Astrocyte (in vitro differentiated cells and primary cell): Measurements from ENCODE around the gene SNTB2. TPM values are rescaled to one million over a fixed set of nuclear protein-coding genes. Genes with fewer than 3 reads are reported as not detected.

Experiments
- DNase-seq: peaks from one replicate; pipeline ENCODE4 v3.0.0-alpha.2; 2010; ENCODE audit warnings: low read depth
- FAIRE-seq: peaks from 2 replicates; lab custom pipeline; 2011; peaks lifted over from hg19 to GRCh38; lab: Jason Lieb, UNC
- H2AFZ ChIP-seq: 2 replicates; pipeline ENCODE4 v1.6.0; 2012; ENCODE audit warnings: low read depth, low read length, inconsistent platforms
- H3K27ac ChIP-seq: 2 replicates; pipeline ENCODE4 v1.5.1; 2011; ENCODE audit warnings: low read depth, low read length, inconsistent platforms
- H3K27me3 ChIP-seq: 2 replicates; pipeline ENCODE4 v1.6.0; 2011; ENCODE audit warnings: low read length, inconsistent platforms; ENCODE audit not compliant: insufficient read depth
- H3K36me3 ChIP-seq: 2 replicates; pipeline ENCODE4 v1.5.1; 2011; ENCODE audit warnings: low read length, inconsistent platforms; ENCODE audit not compliant: insufficient read depth
- H3K4me1 ChIP-seq: 2 replicates; pipeline ENCODE4 v1.5.1; 2011; ENCODE audit warnings: low read length, inconsistent platforms; ENCODE audit not compliant: insufficient read depth
- H3K4me2 ChIP-seq: 2 replicates; pipeline ENCODE4 v1.6.0; 2012; ENCODE audit warnings: low read length, inconsistent platforms
- H3K4me3 ChIP-seq: 2 replicates; pipeline ENCODE4 v1.5.1; 2011; ENCODE audit warnings: low read depth, mild to moderate bottlenecking, low read length, inconsistent platforms; ENCODE audit not compliant: insufficient read depth
- H3K79me2 ChIP-seq: 2 replicates; pipeline ENCODE4 v1.6.0; 2012; ENCODE audit warnings: mild to moderate bottlenecking, low read length, inconsistent platforms; ENCODE audit not compliant: insufficient read depth
- H3K9ac ChIP-seq: 2 replicates; pipeline ENCODE4 v1.6.0; 2012; ENCODE audit warnings: mild to moderate bottlenecking, low read length, inconsistent platforms
- H3K9me3 ChIP-seq: 2 replicates; pipeline ENCODE4 v1.5.1; 2012; ENCODE audit warnings: low read depth, mild to moderate bottlenecking, low read length, inconsistent platforms; ENCODE audit not compliant: insufficient read depth
- H4K20me1 ChIP-seq: 2 replicates; pipeline ENCODE4 v1.6.0; 2012; ENCODE audit warnings: low read length, inconsistent platforms; ENCODE audit not compliant: insufficient read depth
- H3K27ac Mint-ChIP-seq: one replicate; pipeline ENCODE4 v1.8.0; 2021; ENCODE audit warnings: mild to moderate bottlenecking, mixed read lengths; ENCODE audit not compliant: unreplicated experiment
- H3K27me3 Mint-ChIP-seq: one replicate; pipeline ENCODE4 v1.8.0; 2021; ENCODE audit warnings: low read depth, mixed read lengths; ENCODE audit not compliant: unreplicated experiment
- H3K36me3 Mint-ChIP-seq: one replicate; pipeline ENCODE4 v1.8.0; 2021; ENCODE audit warnings: low read depth, mixed read lengths; ENCODE audit not compliant: unreplicated experiment
- H3K4me1 Mint-ChIP-seq: one replicate; pipeline ENCODE4 v1.8.0; 2021; ENCODE audit warnings: low read depth, mixed read lengths; ENCODE audit not compliant: unreplicated experiment
- H3K4me3 Mint-ChIP-seq: one replicate; pipeline ENCODE4 v1.8.0; 2021; ENCODE audit warnings: mild to moderate bottlenecking, moderate library complexity, mixed read lengths; ENCODE audit not compliant: unreplicated experiment
- H3K9me3 Mint-ChIP-seq: one replicate; pipeline ENCODE4 v1.8.0; 2021; ENCODE audit warnings: mild to moderate bottlenecking, mixed read lengths; ENCODE audit not compliant: unreplicated experiment
- CTCF ChIP-seq: IDR thresholded peaks from 2 replicates; pipeline ENCODE4 v1.5.1; 2011; ENCODE audit warnings: low read depth, mild to moderate bottlenecking, inconsistent platforms, low read length, moderate library complexity; ENCODE audit not compliant: insufficient read depth
- EZH2 ChIP-seq: IDR thresholded peaks from 2 replicates; pipeline ENCODE4 v1.6.1; 2012; ENCODE audit warnings: mild to moderate bottlenecking, low read length, inconsistent platforms; ENCODE audit not compliant: insufficient read depth
- total RNA-seq: library from RNA; stranded (reverse); gene quantifications from 2 replicates; pipeline ENCODE4 v1.2.1, GENCODE V29; 2021

The SNTB2 gene
- total RNA-seq, 1 donor from 2014 or later = 30.4 TPM

GRCh38 chr16:69302301-69302700 lies 115.3 kb downstream of the SNTB2 start:
- peaks cover 3% of the 10 kb centered on the region for H4K20me1 ChIP-seq
- Mint-ChIP-seq H3K27me3 (no peaks in the 10 kb centered on the region), H3K36me3 (peaks cover 11% of the 10 kb centered on the region), H3K27ac (no peak overlapping the region), H3K4me3 (no peak overlapping the region), H3K4me1 (no peaks in the 10 kb centered on the region), H3K9me3 (no peaks in the 10 kb centered on the region)
- H3K27me3 ChIP-seq = no peaks in the 10 kb centered on the region
- no peak for DNase-seq
- H3K27ac ChIP-seq = no peak overlapping the region
- FAIRE-seq = no peak
- H2AFZ ChIP-seq = no peak overlapping the region
- H3K36me3 ChIP-seq = peaks cover 16% of the 10 kb centered on the region
- H3K9ac ChIP-seq = no peak overlapping the region
- TF ChIP-seq EZH2 (no peak), CTCF (no peak)
- no peak overlapping the region for H3K4me2 ChIP-seq
- no peaks in the 10 kb centered on the region for H3K79me2 ChIP-seq
- H3K4me3 ChIP-seq = no peak overlapping the region
- no peaks in the 10 kb centered on the region for H3K4me1 ChIP-seq
- no peaks in the 10 kb centered on the region for H3K9me3 ChIP-seq

- H3K4me3 Mint-ChIP-seq = no peak overlapping the region
- Histone ChIP-seq H3K9me3 (no peaks in the 10 kb centered on the region), H3K9ac (no peak overlapping the region), H3K27ac (no peak overlapping the region), H3K36me3 (peaks cover 6% of the 10 kb centered on the region), H3K79me2 (no peaks in the 10 kb centered on the region), H3K4me3 (no peak overlapping the region), H3K27me3 (no peaks in the 10 kb centered on the region), H4K20me1 (peaks cover 3% of the 10 kb centered on the region), H3K4me1 (peaks cover 4% of the 10 kb centered on the region), H3K4me2 (no peak overlapping the region), H2AFZ (no peak overlapping the region)
- no peaks in the 10 kb centered on the region for H3K27me3 Mint-ChIP-seq
- no peaks in the 10 kb centered on the region for H3K9me3 Mint-ChIP-seq
- no peak for FAIRE-seq
- peaks cover 4% of the 10 kb centered on the region for H3K36me3 Mint-ChIP-seq
- TF ChIP-seq EZH2 (no peak), CTCF (no peak)
- no peak overlapping the region for H3K27ac Mint-ChIP-seq
- no peak for DNase-seq
- no peaks in the 10 kb centered on the region for H3K4me1 Mint-ChIP-seq
Measured at GRCh38 chr16:69306031-69306430, 119.1 kb downstream of the SNTB2 start.

GRCh38 chr16:69307091-69307490 lies 120.1 kb downstream of the SNTB2 start:
- H3K4me1 Mint-ChIP-seq = no peaks in the 10 kb centered on the region
- FAIRE-seq = no peak
- TF ChIP-seq CTCF = no peak
- TF ChIP-seq EZH2 = no peak
- no peaks in the 10 kb centered on the region for H3K9me3 Mint-ChIP-seq
- no peaks in the 10 kb centered on the region for H3K27me3 Mint-ChIP-seq
- peaks cover 8% of the 10 kb centered on the region for H4K20me1 ChIP-seq
- H3K9ac ChIP-seq = no peak overlapping the region
- no peaks in the 10 kb centered on the region for H3K27me3 ChIP-seq
- H3K4me3 ChIP-seq = no peak overlapping the region
- H3K36me3 Mint-ChIP-seq = peaks cover 4% of the 10 kb centered on the region
- no peak for DNase-seq
- no peak overlapping the region for H3K4me2 ChIP-seq
- H3K27ac Mint-ChIP-seq = no peak overlapping the region
- peaks cover 9% of the 10 kb centered on the region for H3K79me2 ChIP-seq
- no peak overlapping the region for H3K27ac ChIP-seq
- H3K4me1 ChIP-seq = peaks cover 9% of the 10 kb centered on the region
- no peak overlapping the region for H3K4me3 Mint-ChIP-seq
- H3K9me3 ChIP-seq = no peaks in the 10 kb centered on the region
- peaks cover 6% of the 10 kb centered on the region for H3K36me3 ChIP-seq
- no peak overlapping the region for H2AFZ ChIP-seq
